ENCODE results near the gene LCLAT1.

Gene LCLAT1

GRCh38 chr2:30424231-30424630 lies 22.8 kb upstream of the LCLAT1 start:
- DNase-seq (ENCODE audit: low read depth), result no peak

DNA sequence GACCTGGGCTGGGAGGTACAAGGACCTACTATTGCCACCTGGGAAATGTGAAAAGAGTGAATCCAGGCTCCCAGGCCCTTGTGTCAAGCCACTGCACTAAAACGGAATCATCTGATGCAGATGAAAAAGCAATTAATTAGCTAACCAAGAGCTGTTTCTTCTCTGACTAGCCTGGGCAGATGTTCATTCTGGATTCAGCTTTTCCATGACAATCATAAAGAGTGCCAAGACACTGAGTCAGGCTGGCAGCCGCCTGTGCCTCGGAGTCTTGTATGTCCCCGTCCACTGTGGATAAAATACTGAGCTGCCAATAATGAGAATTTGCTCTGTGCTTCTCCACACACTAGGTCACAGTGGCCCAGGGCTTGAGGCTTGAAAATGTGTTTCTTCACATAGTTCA lies 21.7 kb upstream of the LCLAT1 start:
- no peak for DNase-seq (ENCODE audit: low read depth)

GRCh38 chr2:30427606-30428347 lies 19.3 kb upstream of the LCLAT1 start:
- DNase-seq (ENCODE audit: low read depth), result no peak

- no peak for DNase-seq (ENCODE audit: low read depth)
Measured at GRCh38 chr2:30428348-30428662, 18.7 kb upstream of the LCLAT1 start.

GRCh38 chr2:30428827-30429461 lies 18.1 kb upstream of the LCLAT1 start:
- DNase-seq (ENCODE audit: low read depth), result no peak

GRCh38 chr2:30433541-30434299 lies 13.3 kb upstream of the LCLAT1 start:
- no peak for DNase-seq (ENCODE audit: low read depth)

DNA sequence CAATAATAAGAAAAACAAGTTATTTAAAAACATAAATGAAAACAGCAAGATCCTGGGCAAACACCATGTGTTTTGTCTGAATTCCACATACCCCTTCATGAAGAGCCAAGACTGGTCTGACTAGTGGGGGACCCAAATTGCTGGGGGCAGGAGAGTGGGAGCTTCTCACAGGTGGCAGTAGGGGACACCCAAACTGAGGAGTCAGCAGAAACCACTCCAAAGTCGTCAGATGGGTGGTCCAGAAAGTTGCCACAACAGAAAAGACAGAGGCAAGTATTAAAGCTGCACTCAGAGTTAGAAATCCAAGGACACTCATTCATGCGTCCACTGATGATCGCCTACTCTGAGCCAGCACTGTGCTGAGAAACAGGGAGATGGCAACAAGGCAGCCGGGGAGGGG lies 12.3 kb upstream of the LCLAT1 start:
- DNase-seq (ENCODE audit: low read depth), result no peak

- no peak for DNase-seq (ENCODE audit: low read depth)
Measured at GRCh38 chr2:30436859-30437435, 10.1 kb upstream of the LCLAT1 start.

DNA sequence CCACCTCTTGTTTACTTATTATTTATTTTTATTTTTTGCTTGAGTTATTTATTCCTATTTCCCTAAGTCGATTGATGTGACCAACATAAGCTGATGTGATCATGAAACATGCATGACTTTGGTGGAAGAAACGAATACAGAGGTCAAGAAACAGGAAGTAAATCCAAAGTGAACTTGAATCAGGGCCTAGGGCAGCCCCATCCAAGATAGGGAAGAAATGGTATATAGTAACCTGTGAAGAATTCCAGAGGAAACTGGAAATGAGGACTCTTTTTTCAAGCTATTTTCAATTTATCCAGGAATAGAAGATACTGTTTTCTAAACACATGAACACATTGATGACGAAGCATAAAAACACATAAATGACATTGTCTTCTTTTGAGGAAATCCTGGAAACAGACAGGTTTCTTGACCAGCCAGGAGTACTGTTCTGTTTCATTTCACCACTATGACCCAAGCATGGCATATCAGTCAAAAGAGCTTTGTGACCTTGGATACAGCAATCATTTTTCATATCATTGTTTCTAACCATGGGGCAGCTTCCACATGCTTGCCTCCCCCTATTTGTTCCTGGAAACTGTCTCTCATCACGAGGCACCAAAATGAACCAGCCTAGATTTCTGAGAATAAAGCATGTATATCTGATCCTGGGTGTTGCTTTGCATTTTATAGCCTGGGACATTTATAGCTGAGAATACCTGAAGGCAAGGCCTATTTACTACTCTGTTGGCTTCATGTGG lies 9.1 kb upstream of the LCLAT1 start:
- DNase-seq (ENCODE audit: low read depth), result no peak

- DNase-seq (ENCODE audit: low read depth), result no peak
Measured at GRCh38 chr2:30439296-30439695, 7.8 kb upstream of the LCLAT1 start.

DNA sequence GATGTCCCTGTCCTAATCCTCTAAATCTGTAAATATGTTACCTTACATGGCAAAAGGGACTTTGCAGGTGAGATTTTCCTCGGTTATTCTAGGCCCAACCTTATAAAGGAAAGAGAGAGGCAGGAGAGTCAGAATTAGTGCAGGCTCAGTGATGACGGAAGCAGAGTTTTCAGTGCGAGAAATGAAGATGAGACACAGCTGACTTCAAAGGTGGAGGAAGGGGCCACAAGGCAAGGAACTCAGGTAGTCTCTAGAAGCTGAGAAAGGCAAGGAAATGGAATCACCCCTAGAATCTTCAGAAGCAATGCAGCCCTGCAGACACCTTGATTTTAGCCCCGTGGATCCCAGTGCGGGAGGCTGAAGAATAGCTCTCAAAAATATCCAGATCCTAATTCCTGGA lies 7.2 kb upstream of the LCLAT1 start:
- DNase-seq (ENCODE audit: low read depth), result no peak

DNA sequence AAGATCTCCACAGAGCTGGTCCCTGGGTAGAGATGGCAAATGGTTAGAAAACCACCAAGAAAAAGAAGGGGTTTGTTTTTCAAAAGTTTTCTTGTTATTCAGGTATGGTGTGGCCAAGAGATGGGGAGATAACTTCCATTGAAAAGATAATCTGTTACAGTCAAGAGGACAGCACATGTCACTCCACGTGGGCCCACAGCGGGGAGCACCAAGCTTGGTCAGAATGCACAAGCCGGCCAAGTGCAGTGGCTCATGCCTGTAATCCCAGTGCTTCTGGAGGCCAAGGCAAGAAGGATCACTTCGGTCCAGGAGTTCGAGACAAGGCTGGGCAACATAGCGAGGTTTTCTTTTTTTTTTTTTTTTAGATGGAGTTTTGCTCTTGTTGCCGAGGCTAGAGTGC lies 6.0 kb upstream of the LCLAT1 start:
- no peak for DNase-seq (ENCODE audit: low read depth)

- no peak for DNase-seq (ENCODE audit: low read depth)
Measured at GRCh38 chr2:30443081-30443480, 4.0 kb upstream of the LCLAT1 start.

DNA sequence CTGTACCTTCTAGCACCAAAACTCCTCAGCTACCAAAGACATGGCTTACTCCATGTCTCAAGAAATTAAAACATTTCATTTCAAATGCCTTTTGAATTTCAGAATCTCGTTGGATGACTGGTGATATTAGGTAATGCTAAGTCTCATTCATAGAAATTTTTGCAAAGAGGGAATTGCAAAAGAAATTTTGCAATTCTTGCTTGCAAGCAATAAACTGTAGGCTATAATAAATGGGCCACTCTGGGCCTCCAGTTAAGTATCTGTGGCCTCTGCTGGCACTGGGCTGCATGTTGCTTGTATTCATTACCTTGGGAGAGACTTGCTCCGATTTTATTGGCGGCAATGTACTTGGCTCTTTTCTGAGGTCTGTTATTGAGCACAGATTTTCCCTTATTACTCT lies 2.8 kb upstream of the LCLAT1 start:
- DNase-seq (ENCODE audit: low read depth), result no peak

- no peak for DNase-seq (ENCODE audit: low read depth)
Measured at GRCh38 chr2:30445266-30445821, 1.7 kb upstream of the LCLAT1 start.

DNA sequence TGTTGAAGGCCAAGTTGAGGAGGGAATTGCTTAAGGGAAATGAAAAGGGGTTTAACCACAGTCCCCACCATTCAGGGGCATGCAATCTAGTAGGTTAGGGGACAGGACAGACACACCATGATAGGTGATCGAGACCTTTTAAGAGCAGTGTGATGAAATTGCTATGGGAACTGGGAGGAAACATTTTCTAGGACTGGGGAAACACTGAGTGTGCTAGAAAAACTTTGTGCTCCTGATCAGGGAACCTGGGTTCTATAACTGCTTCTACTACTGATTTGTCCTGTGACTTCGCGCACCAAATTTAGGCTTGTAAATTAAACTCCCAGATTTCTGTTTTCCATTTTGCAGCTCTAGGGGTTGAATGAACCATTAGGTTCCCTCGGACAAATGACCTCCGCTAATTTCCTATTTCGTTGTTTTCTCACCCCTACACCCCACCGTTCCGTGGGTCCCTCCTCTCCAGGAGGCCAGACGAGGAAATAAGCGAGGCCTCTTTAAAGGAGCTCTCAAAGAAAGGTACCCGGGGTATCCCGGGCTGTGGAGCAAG lies 371 bp upstream of the LCLAT1 start:
- DNase-seq (ENCODE audit: low read depth), result no peak

DNA sequence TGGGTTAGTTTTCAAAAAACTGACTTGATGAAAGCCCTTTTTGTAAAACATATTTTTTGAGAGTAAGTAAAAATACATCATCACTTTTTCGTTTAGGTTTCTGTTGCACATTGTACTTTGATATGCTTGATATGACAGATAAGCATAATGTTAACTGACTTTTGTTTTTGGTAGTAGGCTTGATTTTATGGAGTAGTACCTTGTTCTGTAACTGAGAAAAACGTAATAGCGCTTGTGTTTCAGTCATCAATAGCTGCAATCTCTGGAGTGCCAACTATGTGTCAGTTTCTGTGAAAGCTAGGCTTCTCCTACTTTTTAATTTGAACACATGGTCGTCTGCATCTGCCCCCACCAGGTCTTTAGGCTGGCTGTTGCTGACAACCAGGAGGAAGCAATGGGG lies 1.3 kb downstream of the LCLAT1 start:
- no peak for DNase-seq (ENCODE audit: low read depth)

DNA sequence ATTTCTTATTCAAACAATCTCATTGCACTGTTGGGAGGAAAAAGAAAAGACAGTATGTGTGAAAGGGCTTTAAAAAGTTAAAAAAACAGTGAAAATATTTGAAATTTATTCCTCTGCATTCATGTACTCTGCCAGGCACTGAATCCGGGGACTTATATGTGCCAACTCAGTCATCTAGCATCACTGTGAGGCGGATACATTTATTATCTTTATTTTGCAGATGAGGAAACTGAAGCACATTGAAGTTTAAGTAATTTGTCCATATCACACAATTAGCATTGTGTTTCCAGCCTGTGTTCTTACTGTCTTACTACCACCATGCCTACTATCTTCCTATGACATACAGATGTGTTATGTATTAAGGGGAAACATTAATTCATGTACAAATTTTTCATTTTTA lies 1.8 kb downstream of the LCLAT1 start:
- no peak for DNase-seq (ENCODE audit: low read depth)

DNA sequence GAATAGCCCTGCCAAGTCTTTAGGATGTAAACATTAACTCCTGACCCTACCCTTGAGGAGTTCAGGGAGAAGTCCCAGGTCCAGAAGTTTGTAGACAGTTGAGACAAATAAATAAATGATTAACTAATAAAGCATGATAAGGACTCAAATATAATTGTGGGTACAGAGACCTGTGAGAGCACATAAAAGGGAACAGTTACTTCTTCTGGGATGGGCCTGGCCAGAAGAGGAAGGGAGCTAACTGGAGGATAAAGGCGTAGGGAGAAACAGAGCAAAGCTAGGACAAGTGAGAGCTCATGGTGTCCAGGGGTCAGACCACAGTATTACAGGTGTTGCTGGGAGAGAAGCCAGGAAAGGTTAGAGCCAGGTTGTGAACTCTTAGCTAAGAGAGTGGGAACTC lies 3.0 kb downstream of the LCLAT1 start:
- DNase-seq (ENCODE audit: low read depth), result no peak

- DNase-seq (ENCODE audit: low read depth), result no peak
Measured at GRCh38 chr2:30453498-30453897, 6.5 kb downstream of the LCLAT1 start.

GRCh38 chr2:30454571-30454970 lies 7.5 kb downstream of the LCLAT1 start:
- DNase-seq (ENCODE audit: low read depth), result no peak

Data from HS-27A (cell line).